C4-2B (cell line): ENCODE measurements around the gene NAA80.

Experiments used
- CTCF ChIP-seq: fragments of 450-650 bp; conservative IDR thresholded peaks from 2 replicates; pipeline ENCODE4 v1.5.1; 2017; ENCODE audit warnings: mild to moderate bottlenecking
- ZFX ChIP-seq: fragments of 450-650 bp; IDR thresholded peaks from 2 replicates; pipeline ENCODE4 v1.6.1; 2017

- no peak for TF ChIP-seq CTCF
- no peak for TF ChIP-seq ZFX
These were observed 12.6 kb downstream of the NAA80 start for GRCh38 chr3:50286322-50287227.
